Ascending aorta (tissue), 1 donor: ENCODE data around the gene MORF4L2. TPM values are rescaled to one million over a fixed set of nuclear protein-coding genes. Genes with fewer than 3 reads are reported as not detected.

ENCODE experiments used
- total RNA-seq: library from RNA; depleted of rRNA; stranded (reverse); fragments of >200 nt; gene quantifications from one replicate; pipeline ENCODE4 v1.1.0, GENCODE V29; 2016

The MORF4L2 gene
- total RNA-seq, 1 donor from 2014 or later, result 211 TPM

Other genes starting within 250 kb of the MORF4L2 start
- 1.5 TPM for gene RAB40A, start 167.2 kb downstream of the MORF4L2 start, total RNA-seq
- gene TCEAL4, start 101.2 kb downstream of the MORF4L2 start, total RNA-seq, result 91.7 TPM
- gene TCEAL3, start 78.7 kb downstream of the MORF4L2 start, total RNA-seq, result 11.3 TPM
- gene TCEAL1, start 57.7 kb downstream of the MORF4L2 start, total RNA-seq, result 4.9 TPM
- not detected for gene TMEM31, start 24.2 kb upstream of the MORF4L2 start, total RNA-seq
- gene PLP1, start 90.1 kb upstream of the MORF4L2 start, total RNA-seq, result 5.9 TPM
- gene RAB9B, start 145.6 kb upstream of the MORF4L2 start, total RNA-seq, result 0.43 TPM